ENCODE measurements around the gene CPED1.

- TF ChIP-seq RAD21 (conservative IDR thresholded peaks at IDR 0.05) (no peak), POLR2AphosphoS5 (IDR thresholded peaks at IDR 0.05) (no peak), CTCF (IDR thresholded peaks at IDR 0.05; ENCODE audit: poor library complexity, severe bottlenecking) (no peak), MXI1 (conservative IDR thresholded peaks at IDR 0.05; ENCODE audit: poor library complexity, severe bottlenecking) (no peak), TAF1 (IDR thresholded peaks at IDR 0.05; ENCODE audit: low read depth) (no peak)
Observed at GRCh38 chr7:121083790-121084251, 95.3 kb downstream of the CPED1 start.
